ENCODE measurements around the gene TAS1R1. TPM values are rescaled to one million over a fixed set of nuclear protein-coding genes. Genes with fewer than 3 reads are reported as not detected.
A peak's percentile ranks its signal among the peaks of the same experiment; 100 is the strongest.
"Not testable (repeated sequence)": the region's sequence is repeated elsewhere in the genome, so short reads cannot be mapped to it uniquely, and the experiment has no call there.

The TAS1R1 gene
- total RNA-seq, 2 experiments from 2014 or later = not detected

DNA sequence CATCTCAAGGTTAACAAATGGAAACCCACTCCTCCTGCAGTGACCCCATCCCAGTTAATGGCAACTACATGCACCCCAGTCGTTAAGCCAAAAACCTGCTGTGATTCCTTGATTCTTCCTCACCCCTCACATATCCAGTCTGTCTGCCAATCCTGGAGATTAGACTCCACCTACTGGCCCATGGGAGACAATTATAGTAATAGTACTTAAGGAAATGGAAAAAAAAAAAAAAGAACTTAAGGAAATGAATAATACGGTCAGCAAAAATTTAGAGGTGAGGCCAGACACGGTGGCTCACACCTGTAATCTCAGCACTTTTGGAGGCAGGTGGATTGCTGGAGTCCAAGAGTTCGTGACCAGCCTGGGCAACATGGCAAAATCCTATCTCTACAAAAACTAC is 7.8 kb upstream of the TAS1R1 start:
- ChIA-PET POLR2A (no interaction called here), CTCF (interaction anchor here (1.3 kb wide), 1 partner anchor 60 kb away, joined by 3 read pairs; no protein-coding TSS in a partner anchor)
- DNase-seq = no peak
- Mint-ChIP-seq H3K36me3 (ENCODE audit: low read depth) (peaks cover 51% of the 10 kb centered on the region), H3K4me1 (ENCODE audit: low read depth) (peaks cover 34% of the 10 kb centered on the region), H3K9me3 (ENCODE audit: insufficient read depth) (no peaks in the 10 kb centered on the region), H3K4me3 (no peak overlapping the region), H3K27ac (peak overlapping the region; percentile 82), H3K27me3 (ENCODE audit: low read depth) (no peaks in the 10 kb centered on the region)
- no peak for ATAC-seq

DNA sequence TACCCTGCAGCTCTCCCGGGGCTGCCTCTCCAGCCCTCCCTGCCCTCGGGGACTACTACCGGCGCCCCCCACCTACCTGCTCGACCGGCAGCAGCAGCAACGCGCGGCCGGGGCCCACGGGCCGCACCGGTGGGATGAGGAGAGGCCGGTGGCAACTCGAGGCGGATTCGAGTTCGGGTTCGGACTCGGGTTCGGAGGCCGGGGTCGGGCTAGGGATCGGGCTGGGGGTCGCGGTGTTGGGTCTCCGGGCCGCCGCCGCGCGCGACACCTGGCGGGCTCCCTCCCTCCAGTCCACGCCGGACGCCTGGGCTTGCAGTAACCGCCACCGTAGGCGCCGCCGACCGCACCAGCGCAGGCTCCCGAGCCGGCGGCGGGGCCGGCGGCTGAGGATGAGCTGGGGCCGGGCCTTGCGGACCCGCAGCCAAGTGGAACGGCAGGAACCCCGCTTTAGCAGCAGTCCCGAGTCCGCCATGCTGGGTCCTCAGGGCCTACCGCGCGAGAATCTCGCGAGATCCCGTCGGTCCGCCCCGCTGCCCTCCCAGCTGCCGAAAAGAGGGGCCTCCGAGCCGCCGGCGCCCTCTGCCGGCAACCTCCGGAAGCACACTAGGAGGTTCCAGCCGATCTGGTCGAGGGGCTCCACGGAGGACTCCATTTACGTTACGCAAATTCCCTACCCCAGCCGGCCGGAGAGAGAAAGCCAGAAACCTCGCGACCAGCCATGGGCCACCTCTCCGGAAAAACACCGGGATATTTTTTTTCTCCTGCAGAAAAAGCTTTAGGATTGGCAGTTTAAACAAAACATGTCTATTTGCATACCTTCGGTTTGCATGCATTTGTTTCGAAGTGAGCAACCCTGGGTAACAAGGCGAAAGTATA is 838 bp upstream of the TAS1R1 start, which contains the start of gene NOL9:
TSS of gene NOL9 (minus strand) at position 483 of the 876 bp plus-strand sequence. CDS start at position 472, 11 bp downstream.
- DNase-seq (peak; percentile 97), ATAC-seq (peak; percentile 98)
- Mint-ChIP-seq H3K4me1 (ENCODE audit: low read depth) (peaks cover 18% of the 10 kb centered on the region), H3K27me3 (ENCODE audit: low read depth) (no peaks in the 10 kb centered on the region), H3K36me3 (ENCODE audit: low read depth) (peaks cover 10% of the 10 kb centered on the region), H3K27ac (peak within 1 kb of the TSS; percentile 72), H3K9me3 (ENCODE audit: insufficient read depth) (no peaks in the 10 kb centered on the region), H3K4me3 (peak within 1 kb of the TSS; percentile 75)
- ChIA-PET POLR2A (interaction anchor here (0.8 to 2.4 kb wide), 9 partner anchors 9 to 86 kb away, joined by 3 to 15 read pairs (median 4); partner anchors contain the start of genes KLHL21, PHF13 and ZBTB48), CTCF (interaction anchor here (0.6 to 3.8 kb wide), 37 partner anchors 8 to 281 kb away, joined by 3 to 37 read pairs (median 4); partner anchors contain the start of genes DNAJC11, KLHL21, PLEKHG5 and ZBTB48)

DNA sequence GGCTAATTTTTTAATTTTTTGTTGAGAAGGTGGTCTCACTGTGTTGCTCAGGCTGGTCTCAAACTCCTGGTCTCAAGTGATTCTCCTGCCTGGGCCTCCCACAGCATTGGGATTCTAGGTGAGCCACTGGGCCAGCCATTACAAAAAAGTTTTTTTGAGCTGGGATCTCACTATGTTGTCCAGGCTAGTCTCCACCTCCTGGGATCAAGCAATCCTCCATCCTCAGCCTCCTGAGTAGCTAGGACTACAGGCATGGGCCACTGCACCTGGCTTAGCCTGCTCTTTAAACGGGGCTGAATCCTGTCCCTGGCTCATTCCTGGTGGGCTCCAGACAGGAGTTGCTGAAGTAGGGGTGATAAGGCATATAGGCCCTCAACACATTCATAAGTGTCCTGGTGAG is 2.5 kb downstream of the TAS1R1 start:
- H3K4me1 Mint-ChIP-seq (ENCODE audit: low read depth) = peaks cover 23% of the 10 kb centered on the region
- CTCF ChIA-PET = no interaction called here
- H3K36me3 Mint-ChIP-seq (ENCODE audit: low read depth) = no peaks in the 10 kb centered on the region
- no peaks in the 10 kb centered on the region for H3K9me3 Mint-ChIP-seq (ENCODE audit: insufficient read depth)
- ATAC-seq = no peak
- no peak overlapping the region for H3K4me3 Mint-ChIP-seq
- no peaks in the 10 kb centered on the region for H3K27me3 Mint-ChIP-seq (ENCODE audit: low read depth)
- H3K27ac Mint-ChIP-seq = no peak overlapping the region
- POLR2A ChIA-PET = no interaction called here
- DNase-seq = no peak

DNA sequence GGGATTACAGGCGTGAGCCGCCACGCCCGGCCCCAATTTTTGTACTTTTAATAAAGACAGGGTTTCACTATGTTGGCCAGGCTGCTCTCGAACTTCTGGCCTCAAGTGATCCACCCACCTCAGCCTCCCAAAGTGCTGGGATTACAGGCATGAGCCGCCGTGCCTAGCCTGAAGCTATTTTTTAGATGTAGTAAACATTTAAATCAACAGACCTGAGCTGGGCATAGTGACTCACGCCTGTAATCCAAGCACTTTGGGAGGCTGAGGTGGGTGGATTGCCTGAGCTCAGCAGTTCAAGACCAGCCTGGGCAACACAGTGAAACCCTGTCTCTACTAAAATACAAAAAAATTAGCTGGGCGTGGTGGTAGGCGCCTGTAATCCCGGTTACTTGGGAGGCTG is 4.1 kb downstream of the TAS1R1 start:
- ATAC-seq; DNase-seq; H3K36me3 Mint-ChIP-seq (ENCODE audit: low read depth); POLR2A ChIA-PET; H3K4me3 Mint-ChIP-seq; H3K9me3 Mint-ChIP-seq (ENCODE audit: insufficient read depth); CTCF ChIA-PET; H3K27me3 Mint-ChIP-seq (ENCODE audit: low read depth); H3K27ac Mint-ChIP-seq: not testable (repeated sequence)
- peaks cover 17% of the 10 kb centered on the region for H3K4me1 Mint-ChIP-seq (ENCODE audit: low read depth)

DNA sequence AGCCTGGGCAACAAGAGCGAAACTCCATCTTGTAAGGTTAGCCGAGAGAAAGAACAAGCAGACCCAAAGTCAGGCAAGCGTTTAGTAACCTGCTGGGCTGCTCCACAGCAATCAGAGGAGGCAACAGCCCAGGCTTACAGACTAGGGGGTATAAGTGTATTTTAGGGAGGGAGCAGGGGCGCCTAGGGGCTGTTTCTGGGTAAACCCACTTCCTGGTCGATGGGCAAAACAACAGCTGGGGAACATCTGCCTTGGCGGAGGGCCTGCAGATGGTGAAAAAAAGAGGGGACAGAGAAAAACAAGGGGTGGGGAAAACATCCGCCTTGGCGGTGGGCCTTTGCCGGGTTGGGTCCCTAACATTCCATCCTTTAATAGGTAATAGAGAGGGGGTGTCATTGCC is 5.2 kb downstream of the TAS1R1 start:
- no peaks in the 10 kb centered on the region for H3K36me3 Mint-ChIP-seq (ENCODE audit: low read depth)
- H3K9me3 Mint-ChIP-seq (ENCODE audit: insufficient read depth) = no peaks in the 10 kb centered on the region
- ATAC-seq (no peak), DNase-seq (no peak)
- no peak overlapping the region for H3K27ac Mint-ChIP-seq
- peaks cover 10% of the 10 kb centered on the region for H3K4me1 Mint-ChIP-seq (ENCODE audit: low read depth)
- no peak overlapping the region for H3K4me3 Mint-ChIP-seq
- CTCF ChIA-PET = no interaction called here
- no peaks in the 10 kb centered on the region for H3K27me3 Mint-ChIP-seq (ENCODE audit: low read depth)
- POLR2A ChIA-PET = no interaction called here

DNA sequence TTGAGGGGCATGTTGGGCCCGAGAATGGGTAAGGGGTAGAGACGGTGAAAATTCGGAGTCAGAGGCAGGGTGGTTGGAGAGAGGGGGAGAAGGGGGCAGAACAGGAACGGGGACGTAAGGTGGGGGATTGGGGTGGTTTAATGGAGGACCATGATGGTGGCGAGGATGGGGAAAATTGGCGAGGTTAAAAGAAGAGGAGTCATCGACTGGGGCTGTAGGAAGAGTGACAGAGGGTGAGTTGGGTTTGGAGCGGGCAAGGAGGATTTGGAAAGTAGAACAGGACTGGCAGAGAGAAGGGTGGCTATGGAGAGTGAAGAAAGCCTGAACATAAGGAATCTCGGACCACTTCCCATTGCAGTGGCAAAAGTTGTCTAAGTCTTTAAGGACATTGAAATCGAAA is 13.9 kb downstream of the TAS1R1 start:
- Mint-ChIP-seq H3K27me3 (ENCODE audit: low read depth) (peaks cover 5% of the 10 kb centered on the region), H3K9me3 (ENCODE audit: insufficient read depth) (no peaks in the 10 kb centered on the region), H3K4me1 (ENCODE audit: low read depth) (peaks cover 7% of the 10 kb centered on the region), H3K4me3 (no peak overlapping the region), H3K27ac (no peak overlapping the region), H3K36me3 (ENCODE audit: low read depth) (no peaks in the 10 kb centered on the region)
- CTCF ChIA-PET = no interaction called here
- POLR2A ChIA-PET = no interaction called here
- DNase-seq = no peak
- ATAC-seq = no peak

DNA sequence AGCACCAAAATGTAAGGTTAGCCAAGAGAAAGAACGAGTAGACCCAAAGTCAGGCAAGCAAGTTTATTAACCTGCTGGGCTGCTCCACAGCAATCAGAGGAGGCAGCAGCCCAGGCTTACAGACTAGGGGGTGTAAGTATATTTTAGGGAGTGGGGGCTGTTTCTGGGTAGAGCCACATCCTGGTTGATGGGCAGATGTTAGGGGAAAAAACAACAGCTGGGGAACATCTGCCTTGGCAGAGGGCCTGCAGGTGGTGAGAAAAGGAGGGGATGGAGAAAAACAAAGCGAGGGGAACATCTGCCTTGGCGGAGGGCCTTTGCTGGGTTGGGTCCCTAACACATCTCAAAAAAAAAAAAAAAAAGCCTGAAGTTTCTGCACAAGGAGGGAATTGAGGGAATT is 15.0 kb downstream of the TAS1R1 start:
- Mint-ChIP-seq H3K4me1 (ENCODE audit: low read depth) (peaks cover 7% of the 10 kb centered on the region), H3K27me3 (ENCODE audit: low read depth) (peaks cover 5% of the 10 kb centered on the region), H3K9me3 (ENCODE audit: insufficient read depth) (no peaks in the 10 kb centered on the region), H3K4me3 (no peak overlapping the region), H3K27ac (no peak overlapping the region), H3K36me3 (ENCODE audit: low read depth) (no peaks in the 10 kb centered on the region)
- ChIA-PET POLR2A (interaction anchor here (1.5 kb wide), 1 partner anchor 9 kb away, joined by 5 read pairs; the partner anchor contains the start of gene ZBTB48), CTCF (interaction anchor here (0.7 kb wide), 1 partner anchor 15 kb away, joined by 4 read pairs; the partner anchor contains the start of gene TAS1R1)
- DNase-seq (no peak), ATAC-seq (no peak)

DNA sequence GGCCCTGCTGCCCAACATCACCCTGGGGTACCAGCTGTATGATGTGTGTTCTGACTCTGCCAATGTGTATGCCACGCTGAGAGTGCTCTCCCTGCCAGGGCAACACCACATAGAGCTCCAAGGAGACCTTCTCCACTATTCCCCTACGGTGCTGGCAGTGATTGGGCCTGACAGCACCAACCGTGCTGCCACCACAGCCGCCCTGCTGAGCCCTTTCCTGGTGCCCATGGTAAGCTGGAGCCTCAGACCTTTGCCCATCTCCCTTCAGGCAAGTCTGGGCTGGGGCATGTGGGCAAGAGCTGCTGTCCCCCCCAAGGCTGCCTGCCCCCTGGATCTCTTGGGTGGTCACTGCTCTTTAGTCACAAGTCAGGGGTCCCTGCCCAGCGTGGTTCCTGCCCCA is 15.9 kb downstream of the TAS1R1 start:
- DNase-seq (no peak), ATAC-seq (no peak)
- Mint-ChIP-seq H3K4me3 (no peak overlapping the region), H3K9me3 (ENCODE audit: insufficient read depth) (no peaks in the 10 kb centered on the region), H3K27me3 (ENCODE audit: low read depth) (peaks cover 5% of the 10 kb centered on the region), H3K27ac (no peak overlapping the region), H3K36me3 (ENCODE audit: low read depth) (no peaks in the 10 kb centered on the region), H3K4me1 (ENCODE audit: low read depth) (peaks cover 7% of the 10 kb centered on the region)
- CTCF ChIA-PET = interaction anchor here (0.6 to 1.0 kb wide), 2 partner anchors 17 to 50 kb away, joined by 3 to 4 read pairs; partner anchors contain the start of gene NOL9
- POLR2A ChIA-PET = interaction anchor here (1.5 kb wide), 1 partner anchor 9 kb away, joined by 5 read pairs; the partner anchor contains the start of gene ZBTB48

DNA sequence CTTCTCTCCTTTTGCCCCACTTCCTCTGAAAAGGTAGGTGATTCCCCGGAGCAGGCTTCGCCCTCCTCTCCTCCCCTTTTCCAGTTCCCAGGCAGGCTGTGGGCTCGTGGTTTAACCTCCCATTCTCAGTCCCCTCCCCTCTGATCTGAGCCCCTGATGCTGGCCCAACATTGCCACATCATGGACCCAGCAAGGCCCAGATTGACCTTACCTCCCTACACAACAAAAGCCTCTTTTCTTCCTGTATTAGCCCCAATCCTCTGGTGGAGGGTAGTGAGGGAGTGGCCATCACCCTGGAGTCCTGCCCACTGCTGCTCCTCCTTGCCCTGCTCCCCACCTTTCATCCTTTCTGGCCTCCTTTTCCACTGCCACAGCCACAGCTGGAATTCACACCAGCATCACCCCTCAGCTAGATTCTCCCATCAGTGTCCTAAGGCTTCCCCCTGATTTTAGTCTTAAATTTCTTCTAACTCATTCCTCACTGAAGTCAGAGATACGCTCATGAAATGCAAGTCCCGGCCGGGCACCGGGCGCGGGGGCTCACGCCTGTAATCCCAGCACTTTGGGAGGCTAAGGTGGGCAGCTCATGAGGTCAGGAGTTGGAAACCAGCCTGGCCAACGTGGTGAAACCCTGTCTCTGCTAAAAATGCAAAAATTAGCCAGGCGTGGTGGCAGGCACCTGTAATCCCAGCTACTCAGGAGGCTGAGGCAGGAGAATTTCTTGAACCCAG is 17.7 kb downstream of the TAS1R1 start:
- Mint-ChIP-seq H3K4me1 (ENCODE audit: low read depth) (peaks cover 7% of the 10 kb centered on the region), H3K27me3 (ENCODE audit: low read depth) (peaks cover 5% of the 10 kb centered on the region), H3K9me3 (ENCODE audit: insufficient read depth) (no peaks in the 10 kb centered on the region), H3K27ac (no peak overlapping the region), H3K36me3 (ENCODE audit: low read depth) (no peaks in the 10 kb centered on the region), H3K4me3 (no peak overlapping the region)
- DNase-seq = no peak
- CTCF ChIA-PET = interaction anchor here (1.3 kb wide), 1 partner anchor 18 kb away, joined by 3 read pairs; the partner anchor contains the start of genes NOL9 and TAS1R1
- no peak for ATAC-seq
- POLR2A ChIA-PET = no interaction called here

DNA sequence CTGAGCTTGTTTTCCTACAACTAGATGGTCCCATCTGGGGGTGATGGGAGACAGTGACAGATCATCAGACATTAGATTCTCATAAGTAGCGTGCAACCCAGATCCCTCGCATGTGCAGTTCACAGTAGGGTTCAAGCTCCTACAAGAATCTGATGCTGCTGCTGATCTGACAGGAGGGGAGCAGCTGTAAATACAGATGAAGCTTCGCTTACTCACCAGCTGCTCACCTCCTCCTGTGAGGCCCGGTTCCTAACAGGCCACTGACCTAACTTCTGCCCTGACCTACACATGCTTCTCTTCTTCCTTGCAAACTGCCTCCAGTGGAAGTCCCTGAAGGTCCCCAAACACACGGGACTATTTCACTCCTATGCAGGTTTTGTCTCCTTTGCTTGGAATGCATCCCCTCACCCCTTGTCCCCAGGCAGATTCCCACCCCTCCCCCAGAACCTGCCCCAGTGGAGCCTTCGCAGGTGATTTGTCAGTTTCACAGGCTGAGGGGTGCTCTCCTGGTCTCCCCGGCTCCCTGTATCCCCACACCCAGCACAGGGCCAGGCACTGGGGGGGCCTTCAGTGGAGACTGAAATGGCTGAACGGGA is 19.0 kb downstream of the TAS1R1 start:
- peaks cover 3% of the 10 kb centered on the region for H3K27me3 Mint-ChIP-seq (ENCODE audit: low read depth)
- no peak overlapping the region for H3K27ac Mint-ChIP-seq
- POLR2A ChIA-PET = no interaction called here
- CTCF ChIA-PET = interaction anchor here (1.3 kb wide), 1 partner anchor 20 kb away, joined by 3 read pairs; the partner anchor contains the start of genes NOL9 and TAS1R1
- H3K9me3 Mint-ChIP-seq (ENCODE audit: insufficient read depth) = no peaks in the 10 kb centered on the region
- H3K4me1 Mint-ChIP-seq (ENCODE audit: low read depth) = peaks cover 8% of the 10 kb centered on the region
- no peak overlapping the region for H3K4me3 Mint-ChIP-seq
- ATAC-seq (no peak), DNase-seq (no peak)
- H3K36me3 Mint-ChIP-seq (ENCODE audit: low read depth) = no peaks in the 10 kb centered on the region

DNA sequence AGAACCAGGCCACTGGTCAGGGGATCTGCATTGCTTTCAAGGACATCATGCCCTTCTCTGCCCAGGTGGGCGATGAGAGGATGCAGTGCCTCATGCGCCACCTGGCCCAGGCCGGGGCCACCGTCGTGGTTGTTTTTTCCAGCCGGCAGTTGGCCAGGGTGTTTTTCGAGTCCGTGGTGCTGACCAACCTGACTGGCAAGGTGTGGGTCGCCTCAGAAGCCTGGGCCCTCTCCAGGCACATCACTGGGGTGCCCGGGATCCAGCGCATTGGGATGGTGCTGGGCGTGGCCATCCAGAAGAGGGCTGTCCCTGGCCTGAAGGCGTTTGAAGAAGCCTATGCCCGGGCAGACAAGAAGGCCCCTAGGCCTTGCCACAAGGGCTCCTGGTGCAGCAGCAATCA is 19.7 kb downstream of the TAS1R1 start:
- Mint-ChIP-seq H3K4me3 (no peak overlapping the region), H3K36me3 (ENCODE audit: low read depth) (no peaks in the 10 kb centered on the region), H3K4me1 (ENCODE audit: low read depth) (peaks cover 15% of the 10 kb centered on the region), H3K27me3 (ENCODE audit: low read depth) (peaks cover 3% of the 10 kb centered on the region), H3K27ac (no peak overlapping the region), H3K9me3 (ENCODE audit: insufficient read depth) (no peaks in the 10 kb centered on the region)
- ATAC-seq (no peak), DNase-seq (no peak)
- ChIA-PET CTCF (no interaction called here), POLR2A (no interaction called here)
